ENCODE results near the gene S100B. TPM values are rescaled to one million over a fixed set of nuclear protein-coding genes. Genes with fewer than 3 reads are reported as not detected.

S100B gene
- total RNA-seq, 1 experiment from 2014 or later, result not detected

GRCh38 chr21:46562472-46562871, 42.4 kb downstream of the S100B start:
- POLR2A ChIA-PET, result interaction anchor here (0.8 to 1.4 kb wide), 2 partner anchors 11 to 62 kb away, joined by 3 to 4 read pairs; no protein-coding TSS in a partner anchor
- H3K4me3 Mint-ChIP-seq (ENCODE audit: unreplicated experiment), result no peak overlapping the region
- intact Hi-C loops (cut with micrococcal nuclease), result no loop called here
- H3K27ac Mint-ChIP-seq (ENCODE audit: low read depth, unreplicated experiment), result no peak overlapping the region
- DNase-seq (ENCODE audit: unreplicated experiment), result no peak
- BruUV-seq (replicated peaks), result no TSS peak
- H3K27me3 Mint-ChIP-seq (ENCODE audit: insufficient read depth, unreplicated experiment), result no peaks in the 10 kb centered on the region
- TF ChIP-seq CTCF (IDR thresholded peaks at IDR 0.05; ENCODE audit: unreplicated experiment), result no peak
- peaks cover 21% of the 10 kb centered on the region for H3K36me3 Mint-ChIP-seq (ENCODE audit: insufficient read depth, unreplicated experiment)
- CTCF ChIA-PET, result interaction anchor here (0.7 to 0.9 kb wide), 2 partner anchors 17 to 77 kb away, joined by 3 read pairs; no protein-coding TSS in a partner anchor
- H3K9me3 Mint-ChIP-seq (ENCODE audit: unreplicated experiment), result no peaks in the 10 kb centered on the region
- H3K4me1 Mint-ChIP-seq (ENCODE audit: insufficient read depth, unreplicated experiment), result no peaks in the 10 kb centered on the region

GRCh38 chr21:46561445-46562090, 43.3 kb downstream of the S100B start:
- no peak for DNase-seq (ENCODE audit: unreplicated experiment)
- CTCF ChIA-PET, result interaction anchor here (0.6 kb wide), 1 partner anchor 91 kb away, joined by 3 read pairs; no protein-coding TSS in a partner anchor
- no peak overlapping the region for H3K4me3 Mint-ChIP-seq (ENCODE audit: unreplicated experiment)
- H3K4me1 Mint-ChIP-seq (ENCODE audit: insufficient read depth, unreplicated experiment), result no peaks in the 10 kb centered on the region
- BruUV-seq (replicated peaks), result no TSS peak
- H3K27me3 Mint-ChIP-seq (ENCODE audit: insufficient read depth, unreplicated experiment), result no peaks in the 10 kb centered on the region
- intact Hi-C loops (cut with micrococcal nuclease), result no loop called here
- H3K9me3 Mint-ChIP-seq (ENCODE audit: unreplicated experiment), result no peaks in the 10 kb centered on the region
- peaks cover 26% of the 10 kb centered on the region for H3K36me3 Mint-ChIP-seq (ENCODE audit: insufficient read depth, unreplicated experiment)
- no peak overlapping the region for H3K27ac Mint-ChIP-seq (ENCODE audit: low read depth, unreplicated experiment)
- POLR2A ChIA-PET, result interaction anchor here (1.4 kb wide), 1 partner anchor 10 kb away, joined by 4 read pairs; no protein-coding TSS in a partner anchor
- no peak for TF ChIP-seq CTCF (IDR thresholded peaks at IDR 0.05; ENCODE audit: unreplicated experiment)

- intact Hi-C loops (cut with micrococcal nuclease), result no loop called here
- POLR2A ChIA-PET, result interaction anchor here (1.0 kb wide), 1 partner anchor 51 kb away, joined by 3 read pairs; no protein-coding TSS in a partner anchor
- no peak for DNase-seq (ENCODE audit: unreplicated experiment)
- BruUV-seq (replicated peaks), result no TSS peak
- CTCF ChIA-PET, result interaction anchor here (0.5 kb wide), 1 partner anchor 67 kb away, joined by 3 read pairs; no protein-coding TSS in a partner anchor
- Mint-ChIP-seq H3K36me3 (ENCODE audit: insufficient read depth, unreplicated experiment) (peaks cover 33% of the 10 kb centered on the region), H3K27ac (ENCODE audit: low read depth, unreplicated experiment) (no peak overlapping the region), H3K27me3 (ENCODE audit: insufficient read depth, unreplicated experiment) (no peaks in the 10 kb centered on the region), H3K4me1 (ENCODE audit: insufficient read depth, unreplicated experiment) (no peaks in the 10 kb centered on the region), H3K4me3 (ENCODE audit: unreplicated experiment) (no peak overlapping the region), H3K9me3 (ENCODE audit: unreplicated experiment) (no peaks in the 10 kb centered on the region)
- no peak for TF ChIP-seq CTCF (IDR thresholded peaks at IDR 0.05; ENCODE audit: unreplicated experiment)
These were observed 44.1 kb downstream of the S100B start for GRCh38 chr21:46560568-46561444.
